HCT116 (cell line): ENCODE measurements around the gene MYO1E. TPM values are rescaled to one million over a fixed set of nuclear protein-coding genes. Genes with fewer than 3 reads are reported as not detected.

ENCODE experiments used
- ATAC-seq: fragments of 200-7000 bp; cut with Tn5 transposase; 2 replicates; pipeline ENCODE4 v1.9.1; 2020; ENCODE audit warnings: mild to moderate bottlenecking, moderate library complexity
- BruUV-seq: library from RNA; stranded (reverse); fragments of 400-500 nt; replicated peaks from 2 replicates; lab custom pipeline; 2021; lab: Mats Ljungman, UMichigan
- CTCF ChIA-PET: fragments of 300-600 bp; sonication (Branson Sonifier 250); formaldehyde crosslinking; loops from one replicate; lab custom pipeline; 2021; ENCODE audit warnings: antibody characterized with exemption; lab: Charles Lee
- POLR2A ChIA-PET: fragments of 300-600, 350-600 bp; sonication (Branson Sonifier 250); formaldehyde crosslinking; loops from one replicate; lab custom pipeline; 2021; ENCODE audit warnings: antibody characterized with exemption; lab: Charles Lee
- RAD21 ChIA-PET, 2 experiments: fragments of 300-600 bp; sonication (Branson Sonifier 250); formaldehyde crosslinking; loops; one replicate each; lab custom pipeline; 2023; ENCODE audit warnings: low total read pairs in 2 of 2; ENCODE audit not compliant: uncharacterized antibody in 2 of 2, unreplicated experiment in 2 of 2, low non-redundant PET in 1 of 2; lab: Charles Lee
- DNase-seq: peaks from one replicate; pipeline ENCODE4 v3.0.0-alpha.2; 2010; ENCODE audit warnings: low read depth, low spot score
- H2AFZ ChIP-seq: fragments of 200-600 bp; shearing (Covaris generic), sonication (generic); 2 replicates; pipeline ENCODE4 v1.6.1; 2017; ENCODE audit warnings: low read depth, mixed run types, mixed read lengths, antibody characterized with exemption, low read length; ENCODE audit not compliant: poor library complexity, severe bottlenecking
- H3K27ac ChIP-seq: 2 replicates; pipeline ENCODE4 v1.5.1; 2012; ENCODE audit warnings: low read depth, low read length
- H3K27me3 ChIP-seq: fragments of 200-600 bp; sonication (generic); 2 replicates; pipeline ENCODE4 v1.6.1; 2016; ENCODE audit warnings: mixed run types, low read length, mixed read lengths; ENCODE audit not compliant: insufficient read depth
- H3K36me3 ChIP-seq, 2 experiments: fragments of 200-500 bp in 1 of 2; fragments of 200-600 bp in 1 of 2; sonication (Bioruptor generic) in 1 of 2; sonication (generic) in 1 of 2; 2 replicates each; pipeline versions ENCODE4 v1.5.1 to v1.6.1; 2014 to 2016; ENCODE audit warnings: low read length in 2 of 2, inconsistent platforms in 1 of 2, mixed read lengths in 1 of 2, mixed run types in 1 of 2; ENCODE audit not compliant: insufficient read depth in 2 of 2, control insufficient read depth in 1 of 2
- H3K4me1 ChIP-seq, 2 experiments: fragments of 200-600 bp in 1 of 2; sonication (generic) in 1 of 2; 2 replicates each; pipeline versions ENCODE4 v1.5.1 to v1.6.1; 2012 to 2017; ENCODE audit warnings: low read length in 2 of 2, inconsistent platforms in 1 of 2, mild to moderate bottlenecking in 1 of 2, mixed read lengths in 1 of 2, mixed run types in 1 of 2, moderate library complexity in 1 of 2; ENCODE audit not compliant: insufficient read depth in 2 of 2, control insufficient read depth in 1 of 2
- H3K4me2 ChIP-seq: fragments of 200-600 bp; sonication (generic); 2 replicates; pipeline ENCODE4 v1.6.1; 2017; ENCODE audit warnings: mixed run types, low read length, mixed read lengths
- H3K4me3 ChIP-seq, 2 experiments: fragments of 200-600 bp in 1 of 2; sonication (generic) in 1 of 2; replicated peaks in 1 of 2; 2 replicates each; pipeline ENCODE4 v1.5.1; 2011 to 2016; ENCODE audit warnings: low read length in 2 of 2, control low read depth in 1 of 2, low read depth in 1 of 2, mild to moderate bottlenecking in 1 of 2, mixed read lengths in 1 of 2, mixed run types in 1 of 2
- H3K79me2 ChIP-seq: fragments of 200-600 bp; sonication (generic); 2 replicates; pipeline ENCODE4 v1.6.1; 2017; ENCODE audit warnings: mild to moderate bottlenecking, mixed run types, low read length, moderate library complexity, mixed read lengths; ENCODE audit not compliant: insufficient read depth
- H3K9ac ChIP-seq: fragments of 200-600 bp; sonication (generic); 2 replicates; pipeline ENCODE4 v1.6.1; 2016; ENCODE audit warnings: low read length, mixed read lengths
- H3K9me2 ChIP-seq: fragments of 200-600 bp; sonication (generic), shearing (Covaris generic); 2 replicates; pipeline ENCODE4 v1.6.1; 2017; ENCODE audit warnings: mixed run types, mild to moderate bottlenecking, moderate library complexity; ENCODE audit not compliant: insufficient read depth
- H3K9me3 ChIP-seq, 2 experiments: fragments of 200-500 bp in 1 of 2; fragments of 200-600 bp in 1 of 2; sonication (Bioruptor generic) in 1 of 2; sonication (generic) in 1 of 2; 2 replicates each; pipeline ENCODE4 v1.6.1; 2014 to 2017; ENCODE audit warnings: low read length in 2 of 2, mixed read lengths in 2 of 2, inconsistent platforms in 1 of 2, low read depth in 1 of 2, mild to moderate bottlenecking in 1 of 2, mixed run types in 1 of 2, moderate library complexity in 1 of 2; ENCODE audit not compliant: control insufficient read depth in 1 of 2, insufficient read depth in 1 of 2
- H4K20me1 ChIP-seq: fragments of 200-600 bp; sonication (generic), shearing (Covaris generic); 2 replicates; pipeline ENCODE4 v1.6.1; 2017; ENCODE audit warnings: mixed run types, mild to moderate bottlenecking, moderate library complexity; ENCODE audit not compliant: insufficient read depth
- CTCF ChIP-seq, 3 experiments: fragments of 200-600 bp in 1 of 3; sonication (generic) in 1 of 3; IDR thresholded peaks in 2 of 3; conservative IDR thresholded peaks in 1 of 3; 2 replicates each; pipeline ENCODE4 v1.5.1; 2012 to 2017; ENCODE audit warnings: low read depth in 2 of 3, low read length in 2 of 3, antibody characterized with exemption in 1 of 3, borderline replicate concordance in 1 of 3, control low read depth in 1 of 3, mild to moderate bottlenecking in 1 of 3, mixed read lengths in 1 of 3, mixed run types in 1 of 3, moderate library complexity in 1 of 3; ENCODE audit not compliant: insufficient read depth in 1 of 3
- EGR1 ChIP-seq: IDR thresholded peaks from 2 replicates; pipeline ENCODE4 v1.6.1; 2012; ENCODE audit warnings: low read depth
- ELF1 ChIP-seq: IDR thresholded peaks from 2 replicates; pipeline ENCODE4 v1.6.1; 2012; ENCODE audit warnings: low read depth, borderline replicate concordance
- JUND ChIP-seq: IDR thresholded peaks from 2 replicates; pipeline ENCODE4 v1.6.1; 2012
- REST ChIP-seq: IDR thresholded peaks from 2 replicates; pipeline ENCODE4 v1.6.1; 2012; ENCODE audit warnings: low read depth
- SIN3A ChIP-seq: IDR thresholded peaks from 2 replicates; pipeline ENCODE4 v1.6.1; 2012; ENCODE audit warnings: low read depth
- SP1 ChIP-seq: IDR thresholded peaks from 2 replicates; pipeline ENCODE4 v1.6.1; 2012; ENCODE audit warnings: low read depth
- TCF7L2 ChIP-seq: IDR thresholded peaks from 2 replicates; pipeline ENCODE4 v1.7.0; 2011; ENCODE audit warnings: borderline replicate concordance, inconsistent platforms; ENCODE audit not compliant: insufficient read depth, insufficient read length; ENCODE audit errors: extremely low read depth
- ZBTB33 ChIP-seq: IDR thresholded peaks from 2 replicates; pipeline ENCODE4 v1.6.1; 2011; ENCODE audit warnings: mild to moderate bottlenecking, low read length, moderate library complexity; ENCODE audit not compliant: insufficient replicate concordance; ENCODE audit errors: extremely low read depth
- ZNF274 ChIP-seq: fragments of 200-500 bp; sonication (Bioruptor generic); IDR thresholded peaks from 2 replicates; pipeline ENCODE4 v1.6.1; 2014; ENCODE audit warnings: mild to moderate bottlenecking, low read depth, low read length, inconsistent platforms
- intact Hi-C: fragments of 100-400 bp; cut with micrococcal nuclease; formaldehyde crosslinking; loops from 2 replicates; pipeline ENCODE4 v1.10.0; 2022
- total RNA-seq: library from RNA; stranded (reverse); gene quantifications from one replicate; pipeline ENCODE4 v1.2.1, GENCODE V29; 2021; ENCODE audit not compliant: unreplicated experiment

MYO1E gene
- total RNA-seq, 1 experiment from 2014 or later: 182 TPM

GRCh38 chr15:59326856-59327255 lies 45.8 kb downstream of the MYO1E start:
- Histone ChIP-seq H3K4me3 (no peak overlapping the region), H3K4me2 (no peak overlapping the region), H3K27ac (no peak overlapping the region), H3K4me1 (peaks cover 26 to 37% of the 10 kb centered on the region in 2 experiments), H3K36me3 (no peaks in the 10 kb centered on the region), H3K9me2 (no peaks in the 10 kb centered on the region), H2AFZ (no peak overlapping the region), H3K9ac (no peak overlapping the region), H3K27me3 (no peaks in the 10 kb centered on the region), H4K20me1 (no peaks in the 10 kb centered on the region), H3K9me3 (no peaks in the 10 kb centered on the region), H3K79me2 (peaks cover 54% of the 10 kb centered on the region)
- CTCF ChIA-PET: no interaction called here
- intact Hi-C loops: no loop called here
- DNase-seq (no peak), ATAC-seq (no peak)
- RAD21 ChIA-PET: no interaction called here
- POLR2A ChIA-PET: no interaction called here
- BruUV-seq: no TSS peak
- TF ChIP-seq EGR1: no peak
- TF ChIP-seq REST: no peak
- no peak for TF ChIP-seq JUND
- no peak for TF ChIP-seq SP1

GRCh38 chr15:59322056-59322759 lies 50.5 kb downstream of the MYO1E start:
- BruUV-seq: no TSS peak
- intact Hi-C loops: no loop called here
- Histone ChIP-seq H3K9ac (no peak overlapping the region), H3K9me3 (no peaks in the 10 kb centered on the region), H3K36me3 (peaks cover 0 to 3% of the 10 kb centered on the region in 2 experiments; a peak in 1 of 4 replicates), H2AFZ (no peak overlapping the region), H3K4me3 (no peak overlapping the region), H3K27me3 (no peaks in the 10 kb centered on the region), H3K9me2 (no peaks in the 10 kb centered on the region), H3K79me2 (peaks cover 48% of the 10 kb centered on the region), H4K20me1 (no peaks in the 10 kb centered on the region), H3K4me2 (no peak overlapping the region), H3K27ac (no peak overlapping the region), H3K4me1 (no peaks in the 10 kb centered on the region; a peak in 1 of 4 replicates)
- ATAC-seq (no peak), DNase-seq (no peak)
- ChIA-PET POLR2A (no interaction called here), CTCF (no interaction called here), RAD21 (no interaction called here)
- TF ChIP-seq SP1 (no peak), TCF7L2 (no peak), ZBTB33 (no peak), SIN3A (no peak), JUND (no peak), ZNF274 (no peak), CTCF (IDR thresholded peaks at IDR 0.05 in 2 of 3, conservative IDR thresholded peaks at IDR 0.05 in 1 of 3; ENCODE audit: borderline replicate concordance in 1 of 3, insufficient read depth in 1 of 3, low read depth in 2 of 3, low read length in 2 of 3) (no peak), ELF1 (no peak)
